GM21786 (cell line): ENCODE measurements around the gene CERS2.
"Not testable (repeated sequence)": the region's sequence is repeated elsewhere in the genome, so short reads cannot be mapped to it uniquely, and the experiment has no call there.

ENCODE experiments used
- ATAC-seq: cut with Tn5 transposase; IDR thresholded peaks from one replicate; pipeline ENCODE4 v1.9.1; 2021; ENCODE audit not compliant: unreplicated experiment

Gene CERS2

GRCh38 chr1:150971583-150972416 is 2.8 kb downstream of the CERS2 start:
- no peak for ATAC-seq

- no peak for ATAC-seq
Observed at GRCh38 chr1:150970808-150971582, 3.6 kb downstream of the CERS2 start.

- ATAC-seq, result no peak
Observed at GRCh38 chr1:150969626-150970025, 5.0 kb downstream of the CERS2 start.

- ATAC-seq, result no peak
Observed at GRCh38 chr1:150968491-150968890, 6.1 kb downstream of the CERS2 start.

GRCh38 chr1:150967936-150968335 is 6.7 kb downstream of the CERS2 start:
- ATAC-seq, result no peak

GRCh38 chr1:150966011-150966410 is 8.6 kb downstream of the CERS2 start:
- ATAC-seq, result no peak

GRCh38 chr1:150965605-150966004 is 9.0 kb downstream of the CERS2 start:
- no peak for ATAC-seq

GRCh38 chr1:150964164-150964489 is 10.5 kb downstream of the CERS2 start:
- ATAC-seq, result no peak

- ATAC-seq, result no peak
Observed at GRCh38 chr1:150963321-150964163, 11.1 kb downstream of the CERS2 start.

- no peak for ATAC-seq
Observed at GRCh38 chr1:150961756-150962155, 12.9 kb downstream of the CERS2 start.

GRCh38 chr1:150960646-150961045 is 14.0 kb downstream of the CERS2 start:
- ATAC-seq, result no peak

- no peak for ATAC-seq
Observed at GRCh38 chr1:150957666-150958065, 17.0 kb downstream of the CERS2 start.

- no peak for ATAC-seq
Observed at GRCh38 chr1:150955280-150955679, 19.4 kb downstream of the CERS2 start.

- ATAC-seq, result no peak
Observed at GRCh38 chr1:150954708-150955107, 19.9 kb downstream of the CERS2 start.

GRCh38 chr1:150944856-150945255 is 29.8 kb downstream of the CERS2 start:
- ATAC-seq, result no peak

GRCh38 chr1:150931773-150932172 is 42.9 kb downstream of the CERS2 start:
- ATAC-seq, result no peak

- not testable (repeated sequence) for ATAC-seq
Observed at GRCh38 chr1:150928775-150929174, 45.9 kb downstream of the CERS2 start.

- no peak for ATAC-seq
Observed at GRCh38 chr1:150928286-150928685, 46.3 kb downstream of the CERS2 start.

- ATAC-seq, result no peak
Observed at GRCh38 chr1:150927624-150928023, 47.0 kb downstream of the CERS2 start.

- ATAC-seq, result peak; percentile 78
Observed at GRCh38 chr1:150926097-150926741, 48.4 kb downstream of the CERS2 start, which contains the start of gene SETDB1. TSS of gene SETDB1 (plus strand) at chr1:150926363. CDS start at chr1:150927715, 1,352 bp downstream.

GRCh38 chr1:150925080-150925479 is 49.6 kb downstream of the CERS2 start:
- no peak for ATAC-seq
